Upper lobe of left lung (tissue), 4 donors: ENCODE data around the gene ZNF280A.

Source experiments
- CTCF ChIP-seq, 6 experiments: fragments of 450-650 bp in 4 of 6; fragments of 200-600 bp in 2 of 6; sonication (generic) in 2 of 6; IDR thresholded peaks; one replicate each; pipeline ENCODE4 v1.5.1; 2016 to 2019; ENCODE audit warnings: antibody characterized with exemption in 6 of 6
- POLR2A ChIP-seq, 4 donors: fragments of 450-650 bp; IDR thresholded peaks; one replicate each; pipeline ENCODE4 v1.5.1; 2016 to 2017; ENCODE audit warnings: antibody characterized with exemption in 4 of 4, mild to moderate bottlenecking in 2 of 4
- POLR2AphosphoS5 ChIP-seq, 2 donors: sonication (generic); formaldehyde crosslinking; IDR thresholded peaks; one replicate each; pipeline ENCODE4 v1.5.1; 2017; ENCODE audit warnings: antibody characterized with exemption in 2 of 2

- TF ChIP-seq POLR2AphosphoS5 (IDR thresholded peaks at IDR 0.05), result no peak
- no peak for TF ChIP-seq POLR2A (IDR thresholded peaks at IDR 0.05)
- no peak for TF ChIP-seq CTCF (IDR thresholded peaks at IDR 0.05)
Observed at GRCh38 chr22:22485524-22485923, 34.5 kb downstream of the ZNF280A start.
